OCI-LY7 (cell line): ENCODE results near the gene CCDC71L.

Experiments
- CTCF ChIP-seq: fragments of 200-600 bp; sonication (generic); conservative IDR thresholded peaks from 2 replicates; pipeline ENCODE4 v1.5.1; 2014; ENCODE audit warnings: mild to moderate bottlenecking, antibody characterized with exemption, low read length, moderate library complexity, mixed read lengths
- EZH2phosphoT487 ChIP-seq: fragments of 200-600 bp; sonication (generic); IDR thresholded peaks from 2 replicates; pipeline ENCODE4 v1.6.1; 2018; ENCODE audit warnings: low read depth, borderline replicate concordance, mild to moderate bottlenecking, mixed run types, antibody characterized with exemption, low read length, moderate library complexity, mixed read lengths

- no peak for TF ChIP-seq CTCF
- no peak for TF ChIP-seq EZH2phosphoT487
These were observed 46.2 kb downstream of the CCDC71L start for GRCh38 chr7:106614751-106615150.
